Renal cortical epithelial cell (primary cell): Measurements from ENCODE around the gene SCUBE3. TPM values are rescaled to one million over a fixed set of nuclear protein-coding genes. Genes with fewer than 3 reads are reported as not detected.

Experiments
- DNase-seq: peaks from one replicate; pipeline ENCODE4 v3.0.0-alpha.2; 2011; ENCODE audit warnings: low read depth
- total RNA-seq: library from RNA; depleted of rRNA; stranded (reverse); fragments of >200 nt; gene quantifications from 2 replicates; pipeline ENCODE4 v1.2.3, GENCODE V29; 2014

The SCUBE3 gene
- total RNA-seq, 1 donor from 2014 or later = 0.15 TPM

- DNase-seq = no peak
Measured at GRCh38 chr6:35272005-35272404, 58.2 kb downstream of the SCUBE3 start.

GRCh38 chr6:35273822-35274559, 60.2 kb downstream of the SCUBE3 start:
- no peak for DNase-seq

- no peak for DNase-seq
Measured at GRCh38 chr6:35275744-35276260, 62.0 kb downstream of the SCUBE3 start.

- DNase-seq = no peak
Measured at GRCh38 chr6:35278708-35279107, 65.0 kb downstream of the SCUBE3 start.

- peak; percentile 21 for DNase-seq
Measured at GRCh38 chr6:35280903-35281302, 67.1 kb downstream of the SCUBE3 start.

- no peak for DNase-seq
Measured at GRCh38 chr6:35282472-35282871, 68.7 kb downstream of the SCUBE3 start.

- no peak for DNase-seq
Measured at GRCh38 chr6:35283361-35283760, 69.6 kb downstream of the SCUBE3 start.

- no peak for DNase-seq
Measured at GRCh38 chr6:35287671-35288396, 74.1 kb downstream of the SCUBE3 start.

GRCh38 chr6:35288834-35289233, 75.1 kb downstream of the SCUBE3 start:
- no peak for DNase-seq

- no peak for DNase-seq
Measured at GRCh38 chr6:35291491-35291890, 77.7 kb downstream of the SCUBE3 start.

GRCh38 chr6:35292494-35292893, 78.7 kb downstream of the SCUBE3 start:
- DNase-seq = no peak

GRCh38 chr6:35293681-35294080, 79.9 kb downstream of the SCUBE3 start:
- no peak for DNase-seq

- peak; percentile 33 for DNase-seq
Measured at GRCh38 chr6:35294308-35294945, 80.7 kb downstream of the SCUBE3 start.

GRCh38 chr6:35295036-35295435, 81.3 kb downstream of the SCUBE3 start:
- no peak for DNase-seq

- DNase-seq = no peak
Measured at GRCh38 chr6:35295521-35296315, 82.0 kb downstream of the SCUBE3 start.

- DNase-seq = no peak
Measured at GRCh38 chr6:35296931-35297600, 83.3 kb downstream of the SCUBE3 start.

- DNase-seq = peak; percentile 54
Measured at GRCh38 chr6:35297601-35298481, 84.1 kb downstream of the SCUBE3 start, which contains the start of gene DEF6. Gene DEF6, plus strand, starts transcription at chr6:35297818. Its CDS starts 39 bp downstream, at chr6:35297857.

GRCh38 chr6:35298625-35299140, 84.9 kb downstream of the SCUBE3 start:
- no peak for DNase-seq

GRCh38 chr6:35299674-35300073, 85.9 kb downstream of the SCUBE3 start:
- no peak for DNase-seq

- DNase-seq = no peak
Measured at GRCh38 chr6:35300848-35301247, 87.1 kb downstream of the SCUBE3 start.
